ENCODE results near the gene SFRP5.

The SFRP5 gene, protein sequence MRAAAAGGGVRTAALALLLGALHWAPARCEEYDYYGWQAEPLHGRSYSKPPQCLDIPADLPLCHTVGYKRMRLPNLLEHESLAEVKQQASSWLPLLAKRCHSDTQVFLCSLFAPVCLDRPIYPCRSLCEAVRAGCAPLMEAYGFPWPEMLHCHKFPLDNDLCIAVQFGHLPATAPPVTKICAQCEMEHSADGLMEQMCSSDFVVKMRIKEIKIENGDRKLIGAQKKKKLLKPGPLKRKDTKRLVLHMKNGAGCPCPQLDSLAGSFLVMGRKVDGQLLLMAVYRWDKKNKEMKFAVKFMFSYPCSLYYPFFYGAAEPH

DNA sequence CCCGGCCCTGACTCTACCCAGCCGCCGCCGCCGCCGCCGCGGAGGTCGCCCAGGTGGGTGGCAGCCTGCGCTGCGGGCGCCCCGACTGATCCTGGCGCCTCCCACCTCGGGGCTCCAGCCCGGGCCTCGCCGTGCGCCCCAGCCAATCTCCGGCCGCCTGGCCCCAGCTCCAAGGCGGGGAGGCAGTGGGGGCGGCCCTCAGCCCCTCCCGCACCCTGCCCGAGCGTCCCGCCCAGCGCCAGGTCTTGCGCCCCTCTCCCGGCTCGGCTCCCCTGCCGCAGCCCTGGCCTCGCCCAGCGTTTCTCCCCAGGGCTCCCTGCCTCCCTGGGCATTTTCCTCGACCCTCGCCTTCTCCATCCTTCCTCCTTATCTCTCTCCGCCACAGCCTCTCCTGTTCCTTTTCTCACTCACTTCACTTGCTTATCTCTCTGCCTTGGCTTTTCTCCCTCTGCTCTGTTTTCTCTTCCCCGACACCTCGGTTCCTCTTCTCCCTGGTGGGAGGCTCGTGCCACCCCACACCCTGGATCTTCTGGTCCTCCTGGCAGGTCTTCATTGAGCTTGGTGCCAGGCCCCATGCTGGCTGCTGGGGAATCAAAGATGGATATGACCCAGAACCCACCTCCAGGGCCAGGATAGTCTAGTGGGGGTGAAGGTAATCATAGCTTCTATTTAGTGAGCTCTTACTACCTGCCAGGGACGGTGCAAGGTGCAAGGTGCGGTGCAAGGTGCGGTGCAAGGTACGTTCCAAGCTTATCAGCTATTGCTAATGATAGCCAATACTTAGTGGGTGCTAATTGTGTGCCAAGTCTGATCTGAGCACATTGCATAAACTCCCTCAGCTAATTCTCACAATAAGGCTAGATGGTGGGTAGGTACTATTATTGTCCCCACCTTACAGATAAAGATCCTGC, at the start of gene SFRP5:
Gene SFRP5, minus strand, starts transcription at position 87 of the 911 bp plus-strand sequence. CDS start 166 bp downstream, outside the sequence.
- no peak for DNase-seq

DNA sequence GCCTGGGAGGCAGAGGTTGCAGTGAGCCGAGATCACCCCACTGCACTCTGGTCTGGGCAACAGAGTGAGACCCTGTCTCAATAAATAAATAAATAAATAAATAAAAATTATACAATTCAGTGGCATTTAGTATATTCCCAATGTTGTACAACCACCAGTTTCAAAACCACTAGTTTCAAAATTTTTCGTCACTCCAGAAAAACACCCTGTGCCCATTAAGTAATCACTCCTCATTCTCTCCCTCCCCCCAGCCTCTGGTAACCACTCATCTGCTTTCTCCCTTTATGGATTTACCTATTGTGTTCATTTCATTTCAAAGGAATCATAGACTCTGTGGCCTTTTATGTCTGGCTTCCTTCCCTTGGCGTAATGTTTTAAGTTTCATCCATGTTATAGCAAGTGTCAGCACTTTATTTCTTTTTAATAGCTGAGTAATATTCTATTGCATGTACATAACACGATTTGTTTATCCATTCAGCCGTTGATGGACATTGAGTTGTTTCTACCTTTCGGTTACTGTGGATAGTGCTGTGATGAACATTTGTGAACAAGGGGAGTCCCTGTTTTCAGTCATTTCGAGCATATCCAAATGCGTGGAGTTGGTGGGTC, 48.4 kb upstream of the SFRP5 start:
- DNase-seq, result no peak

DNA sequence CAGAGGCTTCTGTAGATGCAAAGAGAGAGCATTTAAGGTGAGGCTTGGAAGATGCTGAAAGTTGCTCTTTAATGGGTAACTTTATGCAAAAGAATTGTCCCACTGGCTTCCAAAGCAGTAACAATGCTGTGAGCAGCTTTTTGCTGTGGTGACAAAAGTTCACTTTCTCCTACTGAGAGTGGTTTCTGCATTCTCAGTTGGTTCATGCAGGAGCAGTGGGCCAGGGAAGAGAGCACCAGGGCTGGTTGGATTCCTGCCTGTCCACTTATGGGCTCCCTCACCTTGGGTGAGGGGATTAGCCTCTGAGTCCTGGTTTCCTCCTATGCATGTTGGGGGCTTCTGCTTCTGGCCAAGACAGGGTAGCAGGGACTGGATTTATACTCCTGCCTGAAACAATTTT, 46.8 kb upstream of the SFRP5 start:
- no peak for DNase-seq

DNA sequence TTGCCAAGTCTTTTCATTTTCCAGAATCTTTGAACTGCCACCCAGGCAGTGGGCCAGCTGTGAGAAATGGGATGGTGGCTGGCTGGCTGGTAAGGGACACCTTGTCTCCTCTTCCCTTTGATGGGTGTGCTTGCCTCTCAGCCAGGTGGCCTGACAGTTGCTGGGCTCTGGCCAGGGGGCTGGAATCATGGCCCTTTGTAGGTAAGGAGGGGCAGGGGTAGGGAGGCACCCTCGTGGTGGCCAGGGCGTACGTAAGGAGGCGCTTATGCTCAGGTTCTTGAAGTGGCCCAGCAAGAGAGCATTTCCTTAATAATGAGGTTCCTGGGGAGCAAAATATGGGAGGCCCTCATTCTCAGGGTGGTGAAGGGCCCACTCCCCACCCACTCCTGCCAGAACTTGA, 44.8 kb upstream of the SFRP5 start:
- DNase-seq, result no peak

DNA sequence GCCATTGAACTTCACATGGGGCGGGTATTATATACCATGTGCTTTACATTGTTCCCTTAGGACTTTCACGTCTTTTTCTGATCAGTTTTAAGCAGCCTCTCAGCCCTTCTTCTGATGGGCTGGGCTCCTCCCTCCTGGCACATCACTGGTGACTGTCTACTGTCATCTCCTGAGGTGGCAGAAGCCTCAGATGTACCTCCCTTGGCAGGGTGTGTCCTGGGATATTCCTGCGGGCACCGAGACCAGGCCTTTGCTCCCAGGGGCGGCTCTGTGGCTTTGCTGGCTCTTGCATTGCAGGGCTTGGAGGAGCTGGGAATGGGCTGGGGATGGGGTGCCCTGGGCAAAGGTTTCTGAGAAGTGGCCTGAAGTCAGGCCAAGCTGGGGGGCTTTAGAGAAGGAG, 43.2 kb upstream of the SFRP5 start:
- no peak for DNase-seq

DNA sequence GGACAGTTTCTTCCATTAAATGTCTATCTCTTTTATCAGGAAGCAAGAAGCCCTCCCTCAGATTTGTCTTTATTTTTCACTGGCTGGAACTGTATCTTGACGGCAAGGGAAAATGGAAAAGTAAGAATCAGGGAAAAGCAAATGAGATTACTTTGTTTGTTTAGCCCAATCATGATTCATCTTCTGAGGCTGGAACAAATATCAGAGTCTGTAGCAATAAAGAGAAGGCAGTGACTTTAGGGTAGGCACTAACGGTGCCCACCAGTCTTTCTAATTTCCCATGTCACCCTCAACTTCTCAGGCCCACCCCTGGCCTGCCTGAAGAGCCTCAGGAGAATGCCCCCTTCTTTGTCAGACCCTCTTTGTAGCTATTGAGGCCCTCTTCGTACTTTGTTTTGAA, 41.5 kb upstream of the SFRP5 start:
- no peak for DNase-seq

DNA sequence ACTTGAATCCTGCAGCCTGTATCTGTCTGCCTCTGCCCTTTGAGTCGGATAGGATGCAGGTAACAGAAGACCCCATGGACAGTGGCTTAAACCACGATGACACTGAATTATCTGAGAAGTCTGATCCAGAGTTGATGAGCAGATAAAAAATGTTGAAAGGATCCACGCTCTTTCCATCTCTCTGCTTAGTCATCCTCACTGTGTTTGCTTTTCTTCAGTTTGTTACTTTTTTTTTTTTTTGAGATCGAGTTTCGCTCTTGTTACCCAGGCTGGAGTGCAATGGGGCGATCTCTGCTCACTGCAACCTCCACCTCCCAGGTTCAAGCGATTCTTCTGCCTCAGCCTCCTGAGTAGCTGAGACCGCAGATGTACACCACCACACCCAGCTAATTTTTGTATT, 40.9 kb upstream of the SFRP5 start:
- DNase-seq, result no peak

DNA sequence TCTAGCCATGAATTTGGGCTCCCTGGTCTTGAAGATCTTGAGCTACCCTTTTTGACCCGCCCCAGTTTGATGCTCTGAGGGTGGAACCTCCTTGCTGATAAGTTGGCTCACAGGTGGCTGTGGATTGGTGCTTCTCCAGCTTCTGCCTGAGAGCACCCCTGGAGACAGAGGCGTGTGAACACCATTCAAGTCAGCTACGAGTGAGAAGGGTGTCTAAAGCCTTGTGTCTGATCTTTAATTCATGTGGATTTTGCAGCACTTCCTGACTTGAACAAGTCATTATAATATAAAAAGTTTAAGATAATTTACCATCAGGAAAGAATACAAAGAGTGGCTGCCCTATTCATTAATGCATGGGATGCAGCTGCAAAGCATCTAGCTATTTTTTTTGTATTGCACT, 40.2 kb upstream of the SFRP5 start:
- no peak for DNase-seq

DNA sequence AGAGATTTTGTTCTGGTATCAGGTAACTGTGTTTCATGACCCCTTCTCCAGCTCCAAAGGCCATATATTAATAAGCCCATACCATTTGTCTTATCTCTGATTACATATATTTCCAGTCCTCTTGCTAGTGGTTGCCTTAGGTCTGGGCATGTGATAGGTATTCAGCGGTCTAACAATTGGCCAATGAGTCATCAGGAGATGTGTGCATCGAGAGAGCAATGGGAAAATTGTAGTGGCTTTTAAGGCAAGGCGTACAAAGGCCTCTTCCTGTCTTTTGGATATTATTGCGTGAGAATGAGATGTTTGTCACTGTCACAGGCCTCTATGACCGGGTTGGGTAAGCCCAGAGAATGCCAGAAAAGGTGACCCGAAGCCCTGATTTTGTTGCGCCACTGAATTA, 38.6 kb upstream of the SFRP5 start:
- no peak for DNase-seq

DNA sequence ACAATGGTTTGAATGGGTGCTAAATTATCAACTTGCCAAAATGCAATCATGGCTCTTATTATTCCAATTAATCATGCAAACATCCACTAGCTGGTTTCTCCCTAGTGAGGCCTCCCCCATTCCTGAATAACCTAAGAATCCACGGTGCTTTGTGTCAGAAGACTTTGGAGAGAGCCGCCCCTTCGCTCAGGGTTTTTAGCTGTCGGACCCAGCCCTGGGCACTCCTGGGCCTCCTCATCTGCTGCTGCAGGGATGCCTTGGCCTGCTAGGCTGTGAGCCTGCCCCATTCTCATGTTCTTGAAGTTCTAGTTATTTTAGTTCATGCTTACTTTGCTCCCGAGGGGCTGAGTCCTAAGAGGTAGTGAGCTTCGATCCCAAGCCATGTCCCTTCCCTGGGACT, 34.1 kb upstream of the SFRP5 start:
- DNase-seq, result no peak

DNA sequence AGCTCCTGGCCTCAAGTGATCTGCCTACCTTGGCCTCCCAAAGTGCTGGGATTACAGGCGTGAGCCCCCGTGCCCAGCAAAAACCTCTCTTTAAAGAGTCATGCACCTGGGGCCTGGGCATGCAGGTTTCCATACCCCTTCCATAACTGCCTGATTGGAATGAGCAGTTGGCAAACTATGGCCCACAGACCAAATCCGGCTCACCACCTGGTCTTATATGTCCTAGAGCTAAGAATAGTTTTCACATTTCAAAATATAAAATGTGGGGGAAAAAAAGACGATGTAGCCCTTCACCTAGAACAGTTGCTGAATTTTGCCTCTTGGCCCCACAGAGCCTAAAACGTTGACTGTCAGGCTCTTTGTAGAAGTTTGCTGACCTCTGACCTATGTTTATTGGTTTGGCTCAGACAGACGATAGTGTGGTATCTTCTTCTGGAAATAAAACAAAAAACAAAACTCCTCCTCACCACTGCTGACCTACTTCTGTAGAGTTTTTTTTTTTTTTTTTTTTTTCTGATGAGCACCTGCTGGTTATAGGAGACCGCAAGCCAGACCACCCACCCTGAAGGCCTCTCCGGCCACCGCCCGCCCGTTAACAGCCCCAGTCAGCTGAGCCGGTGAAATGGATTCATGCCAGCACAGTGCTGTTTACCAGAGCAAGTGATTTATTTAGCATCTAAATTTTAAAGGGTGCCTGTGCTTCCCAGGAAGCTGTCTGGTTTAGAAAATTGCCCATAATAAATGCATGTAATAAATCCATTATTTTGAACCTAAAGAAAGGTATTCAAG, 33.5 kb upstream of the SFRP5 start:
- no peak for DNase-seq

DNA sequence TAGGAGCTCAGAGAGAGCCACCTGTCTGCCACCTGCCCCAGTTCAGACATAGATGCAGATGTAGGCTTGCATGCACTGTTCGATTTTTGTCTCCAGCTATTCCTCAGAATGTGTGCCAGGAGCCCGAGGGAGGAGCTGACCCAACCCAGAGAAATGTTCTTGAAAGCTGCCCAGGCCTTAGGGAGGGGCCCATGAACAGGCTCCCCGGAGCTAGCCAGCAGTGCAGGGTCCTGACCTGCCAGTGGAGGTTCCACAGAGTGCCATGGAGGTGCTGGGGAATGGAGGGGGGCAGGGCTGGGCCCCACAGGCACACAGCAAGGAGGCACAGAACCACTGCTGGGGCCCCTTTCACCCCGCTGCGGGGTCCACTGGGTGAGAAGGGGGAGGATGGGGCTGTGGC, 29.6 kb upstream of the SFRP5 start:
- DNase-seq, result no peak

DNA sequence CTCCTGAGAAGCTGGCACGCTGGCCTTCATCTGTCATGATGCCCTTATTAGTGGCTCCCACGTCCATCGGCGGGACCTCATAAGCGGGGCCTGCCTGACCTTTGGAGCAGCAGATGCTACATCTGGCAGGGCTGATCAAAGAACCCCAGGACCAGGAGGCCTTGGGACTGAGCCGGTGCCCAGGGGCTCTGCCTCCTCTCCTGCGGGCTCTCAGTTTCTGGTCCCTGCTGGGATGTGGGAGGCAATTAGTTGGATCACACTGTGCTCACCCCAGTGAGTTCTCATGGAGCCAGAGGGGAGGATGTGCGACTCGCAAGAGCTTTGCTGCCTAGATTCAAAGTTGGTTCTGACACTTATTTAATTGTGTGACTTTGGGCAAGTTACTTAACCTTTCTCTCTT, 28.7 kb upstream of the SFRP5 start:
- no peak for DNase-seq

DNA sequence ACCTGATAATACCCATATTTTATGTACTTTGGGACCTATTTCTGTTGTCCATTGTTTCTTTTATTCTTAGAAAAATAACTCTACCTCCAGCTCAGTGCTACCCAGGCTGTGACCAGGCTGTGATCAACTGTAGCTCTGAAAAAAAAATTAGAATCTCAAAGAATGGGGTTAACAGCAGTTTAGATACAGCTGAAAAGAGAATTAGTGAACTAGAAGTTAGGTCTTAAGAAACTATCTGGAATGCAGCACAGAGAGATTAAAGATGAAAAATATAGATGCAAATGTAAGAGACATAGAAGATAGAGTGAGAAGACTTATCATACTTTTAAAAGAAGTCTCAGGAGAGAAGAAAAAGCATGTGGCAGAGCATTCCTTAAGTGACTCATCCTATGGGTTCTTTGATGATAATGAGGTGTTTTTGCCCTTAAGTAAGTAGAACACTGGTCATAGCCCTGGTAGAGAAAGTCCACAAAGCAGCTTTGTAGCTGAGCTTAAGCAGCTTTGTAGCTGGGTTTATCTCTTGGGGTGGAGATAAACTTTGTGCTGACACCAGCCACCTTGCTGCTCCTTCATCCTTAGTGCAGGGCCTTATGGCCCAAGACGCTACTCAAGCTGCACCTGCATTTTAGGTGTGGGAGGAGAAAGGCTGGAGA, 27.3 kb upstream of the SFRP5 start:
- DNase-seq, result no peak

DNA sequence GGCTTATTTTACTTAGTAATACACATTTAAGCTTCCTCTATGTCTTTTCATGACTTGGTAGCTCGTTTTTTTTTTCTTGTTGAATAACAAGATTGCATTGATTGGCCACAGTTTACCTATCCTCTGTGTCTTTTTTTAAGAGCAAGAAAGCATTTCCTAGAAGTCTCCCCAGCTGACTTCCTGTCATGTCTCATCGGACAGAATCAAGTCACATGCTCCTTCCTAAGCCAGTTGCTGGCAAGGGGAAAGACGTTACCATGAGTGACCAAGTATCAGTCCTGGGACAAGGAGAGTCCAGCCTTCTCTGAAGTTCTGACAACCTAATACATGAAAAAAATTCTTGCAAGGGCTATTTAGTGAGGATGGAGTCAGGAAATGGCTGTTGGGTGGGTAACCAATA, 24.9 kb upstream of the SFRP5 start:
- DNase-seq, result no peak

DNA sequence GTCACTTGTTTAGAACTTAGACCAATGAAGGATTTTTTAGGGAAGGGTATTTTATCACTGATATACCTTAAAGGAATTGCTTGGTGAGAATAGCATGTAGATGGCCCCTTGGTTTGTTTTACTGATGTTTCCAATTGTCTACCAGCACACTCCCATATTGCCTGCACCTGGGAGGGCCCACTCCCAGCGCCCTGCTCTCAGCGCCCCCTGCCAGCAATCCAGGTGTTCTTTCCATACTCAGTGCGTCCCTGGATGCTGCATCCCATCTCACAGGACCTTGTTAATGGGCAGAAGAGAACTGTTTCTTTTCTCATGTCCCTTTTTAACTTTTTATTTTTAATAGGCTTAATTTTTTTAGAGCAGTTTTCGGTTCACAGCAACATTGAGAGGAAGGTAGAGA, 24.1 kb upstream of the SFRP5 start:
- no peak for DNase-seq

DNA sequence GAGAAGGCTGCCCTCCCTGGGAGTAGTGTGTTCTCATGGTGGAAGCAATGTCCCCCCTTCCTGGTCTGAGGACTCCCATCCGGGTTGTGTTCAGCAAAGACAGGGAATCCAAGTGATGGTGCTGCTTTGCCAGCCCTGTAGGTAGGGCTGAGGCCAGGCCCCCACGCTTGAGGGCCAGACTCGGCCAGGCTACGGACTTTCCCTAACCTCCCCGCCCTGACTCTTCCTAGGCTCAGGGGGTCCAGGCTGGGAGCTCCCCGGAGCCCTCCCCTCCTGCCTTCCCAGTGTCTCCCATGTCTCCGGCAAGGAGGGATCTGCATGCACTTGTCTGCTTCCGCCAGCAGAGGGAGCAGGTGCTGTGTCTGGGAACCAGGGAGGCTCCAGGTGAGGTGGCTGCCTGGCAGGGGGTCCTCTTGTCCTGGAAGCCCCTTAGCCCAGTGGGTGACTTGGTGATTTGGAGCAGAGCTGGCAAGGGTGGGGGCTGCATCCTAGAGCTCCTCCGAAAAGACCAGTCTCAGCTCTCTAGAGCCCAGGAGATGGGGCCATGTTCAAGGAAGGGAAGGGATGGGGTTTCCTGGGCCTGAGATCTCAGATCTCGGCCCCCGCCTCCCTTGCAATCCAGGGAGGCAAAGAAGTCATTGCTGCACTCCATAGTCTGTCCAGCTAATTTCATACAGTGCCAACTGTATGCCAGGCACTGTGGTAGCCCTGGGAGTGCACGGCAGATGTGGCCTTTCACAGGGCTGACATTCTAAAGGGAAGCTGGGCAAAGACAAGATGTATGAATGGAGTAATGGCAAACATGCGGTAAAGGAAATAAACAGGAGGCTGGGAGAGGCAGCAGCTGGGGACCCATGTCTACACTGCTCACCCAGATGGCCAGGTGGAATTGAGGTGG, 20.3 kb upstream of the SFRP5 start:
- DNase-seq, result peak; percentile 31

DNA sequence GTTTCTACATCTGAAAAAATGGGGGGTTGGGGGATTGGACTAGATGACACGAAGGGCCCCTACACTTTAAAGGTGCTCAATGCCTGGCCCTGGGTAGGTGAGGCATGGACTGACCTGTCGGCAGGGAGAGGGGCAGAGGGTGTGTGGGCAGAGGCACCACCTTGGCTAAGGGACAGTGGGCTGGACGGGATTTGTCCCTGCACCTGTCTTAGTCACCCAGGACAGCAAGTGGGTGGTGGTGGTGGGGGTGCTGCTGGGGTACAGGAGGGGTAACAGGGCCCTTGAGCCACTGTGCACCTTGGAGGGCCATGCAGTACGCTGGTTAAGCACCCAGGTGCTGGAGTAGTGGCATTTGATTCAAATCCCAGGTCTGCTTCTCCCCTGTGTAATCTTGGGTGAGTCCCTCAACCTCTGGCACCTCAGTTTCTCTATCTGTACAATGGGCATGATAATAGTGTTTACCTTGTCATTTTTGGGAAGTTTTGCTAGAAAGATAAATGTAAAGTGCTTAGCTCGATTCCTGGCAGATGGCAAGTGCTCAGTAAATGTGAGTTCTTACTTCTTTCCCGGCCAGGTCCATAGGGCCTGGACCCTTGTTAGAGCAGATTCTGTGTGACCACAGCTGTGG, 18.1 kb upstream of the SFRP5 start:
- DNase-seq, result no peak

DNA sequence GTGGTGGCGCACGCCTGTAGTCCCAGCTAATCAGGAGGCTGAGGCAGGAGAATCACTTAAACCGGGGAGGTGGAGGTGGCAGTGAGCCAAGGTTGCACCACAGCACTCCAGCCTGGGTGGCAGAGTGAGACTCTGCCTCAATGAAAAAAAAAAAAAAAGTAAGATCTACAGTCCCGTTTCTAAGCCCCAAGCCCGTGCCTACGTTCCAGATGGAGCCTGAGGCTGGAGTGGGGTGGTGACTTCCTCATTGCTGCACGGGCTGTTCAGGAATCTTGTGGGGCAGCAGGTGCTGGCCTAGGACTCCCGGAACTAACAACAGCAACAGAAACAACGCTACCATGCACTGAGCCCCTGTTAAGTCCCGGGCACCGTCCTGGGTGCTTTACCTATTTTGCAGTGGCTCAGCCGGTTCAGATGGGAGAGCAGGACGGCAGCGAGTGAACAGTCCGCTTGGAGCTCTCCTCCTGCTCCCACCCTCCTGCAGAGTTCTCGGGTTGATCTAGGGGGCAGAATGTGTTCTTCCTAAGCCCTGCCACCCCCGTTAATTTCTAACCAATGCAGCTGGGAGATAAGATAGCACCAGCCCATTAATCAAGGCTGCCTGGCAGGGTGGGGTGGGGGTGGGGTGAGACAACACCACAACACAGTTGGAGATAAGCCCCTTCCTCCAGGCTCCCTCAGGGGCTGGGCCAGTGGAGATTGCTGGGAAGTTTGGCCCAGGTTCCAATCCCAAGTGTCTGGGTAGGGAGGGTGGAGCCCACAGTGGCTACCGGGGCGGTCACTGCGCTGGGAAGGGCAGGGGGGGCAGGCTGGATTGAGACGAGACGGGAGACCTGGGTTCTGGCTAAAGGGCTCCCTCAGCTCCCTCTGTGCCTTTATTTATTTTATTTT, 17.0 kb upstream of the SFRP5 start:
- no peak for DNase-seq

DNA sequence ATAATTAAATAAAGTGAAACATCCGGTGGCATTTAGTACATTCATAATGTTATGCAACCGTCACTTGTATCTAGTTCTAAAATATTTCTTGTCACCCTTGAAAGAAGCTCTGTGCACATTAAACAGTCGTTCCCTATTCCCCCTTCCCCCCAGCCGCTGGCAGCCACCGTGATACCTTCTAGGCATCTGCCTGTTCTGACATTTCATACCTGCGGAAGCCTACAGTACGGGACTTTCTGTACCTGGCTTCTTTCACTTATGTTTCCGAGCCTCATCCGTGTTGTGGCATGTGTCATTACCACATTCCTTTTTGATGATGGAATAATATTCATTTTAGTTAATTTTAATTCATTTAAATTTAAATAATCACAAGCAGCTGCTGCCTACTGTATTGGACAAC, 13.9 kb upstream of the SFRP5 start:
- no peak for DNase-seq

Measured in NCI-H1092 (cell line).